Fibroblast of the aortic adventitia (primary cell): ENCODE results near the gene PRR9. TPM values are rescaled to one million over a fixed set of nuclear protein-coding genes. Genes with fewer than 3 reads are reported as not detected.
A peak's percentile ranks its signal among the peaks of the same experiment; 100 is the strongest.
"Not testable (repeated sequence)": the region's sequence is repeated elsewhere in the genome, so short reads cannot be mapped to it uniquely, and the experiment has no call there.

Source experiments
- DNase-seq: peaks from one replicate; pipeline ENCODE4 v3.0.0-alpha.2; 2010; ENCODE audit warnings: low read depth
- H3K4me3 ChIP-seq: 2 replicates; pipeline ENCODE4 v1.5.1; 2011; ENCODE audit warnings: low read depth, mild to moderate bottlenecking, control low read depth, low read length, moderate library complexity
- CTCF ChIP-seq: IDR thresholded peaks from 2 replicates; pipeline ENCODE4 v1.5.1; 2011; ENCODE audit warnings: mild to moderate bottlenecking, low read length, control low read depth, inconsistent platforms; ENCODE audit not compliant: insufficient read depth
- total RNA-seq: library from RNA; depleted of rRNA; stranded (reverse); fragments of >200 nt; gene quantifications from 2 replicates; pipeline ENCODE4 v1.2.3, GENCODE V29; 2012; ENCODE audit warnings: low replicate concordance

Gene PRR9
- total RNA-seq, 1 donor: not detected

- no peak for DNase-seq
- TF ChIP-seq CTCF: no peak
- no peak overlapping the region for H3K4me3 ChIP-seq
These were observed 5.2 kb upstream of the PRR9 start for GRCh38 chr1:153212201-153212600.

- TF ChIP-seq CTCF: no peak
- no peak overlapping the region for H3K4me3 ChIP-seq
- no peak for DNase-seq
These were observed 3.9 kb upstream of the PRR9 start for GRCh38 chr1:153213519-153213918.

GRCh38 chr1:153217744-153218416 lies 496 bp downstream of the PRR9 start:
- DNase-seq: no peak
- no peak for TF ChIP-seq CTCF
- no peak overlapping the region for H3K4me3 ChIP-seq

GRCh38 chr1:153220606-153221303 lies 3.4 kb downstream of the PRR9 start:
- TF ChIP-seq CTCF: no peak
- no peak for DNase-seq
- H3K4me3 ChIP-seq: no peak overlapping the region

- not testable (repeated sequence) for H3K4me3 ChIP-seq
- DNase-seq: peak; percentile 54
- TF ChIP-seq CTCF: peak; percentile 64
These were observed 5.9 kb downstream of the PRR9 start for GRCh38 chr1:153223040-153223891.

- no peak for TF ChIP-seq CTCF
- H3K4me3 ChIP-seq: no peak overlapping the region
- no peak for DNase-seq
These were observed 10.4 kb downstream of the PRR9 start for GRCh38 chr1:153227810-153228209.
